Astrocyte of the spinal cord (primary cell): ENCODE data around the gene HIVEP3.

Experiments used
- DNase-seq: peaks from one replicate; pipeline ENCODE4 v3.0.0; 2011; ENCODE audit warnings: low read depth, low spot score
- H3K4me3 ChIP-seq: 2 replicates; pipeline ENCODE4 v1.5.1; 2011; ENCODE audit warnings: low read depth, mild to moderate bottlenecking, low read length, moderate library complexity
- CTCF ChIP-seq: IDR thresholded peaks from 2 replicates; pipeline ENCODE4 v1.5.1; 2012; ENCODE audit warnings: low read depth, mild to moderate bottlenecking, low read length, inconsistent platforms
- in situ Hi-C: cut with HindIII; loops from 2 replicates; pipeline ENCODE4 v1.10.0; 2017; ENCODE audit warnings: low sequenced_read_pairs

HIVEP3 gene

GRCh38 chr1:41568204-41568603, 350.5 kb downstream of the HIVEP3 start:
- no peak for DNase-seq
- H3K4me3 ChIP-seq, result no peak overlapping the region
- no peak for TF ChIP-seq CTCF
- in situ Hi-C loops, result no loop called here

GRCh38 chr1:41566969-41567368, 351.8 kb downstream of the HIVEP3 start:
- no peak for DNase-seq
- no peak for TF ChIP-seq CTCF
- in situ Hi-C loops, result no loop called here
- H3K4me3 ChIP-seq, result no peak overlapping the region

- in situ Hi-C loops, result no loop called here
- DNase-seq, result no peak
- no peak for TF ChIP-seq CTCF
- H3K4me3 ChIP-seq, result no peak overlapping the region
Measured at GRCh38 chr1:41566274-41566885, 352.3 kb downstream of the HIVEP3 start.

GRCh38 chr1:41564741-41565475, 353.8 kb downstream of the HIVEP3 start:
- in situ Hi-C loops, result no loop called here
- DNase-seq, result no peak
- no peak overlapping the region for H3K4me3 ChIP-seq
- no peak for TF ChIP-seq CTCF

- in situ Hi-C loops, result no loop called here
- no peak overlapping the region for H3K4me3 ChIP-seq
- no peak for TF ChIP-seq CTCF
- no peak for DNase-seq
Measured at GRCh38 chr1:41562328-41562727, 356.4 kb downstream of the HIVEP3 start.

- no peak for DNase-seq
- in situ Hi-C loops, result no loop called here
- H3K4me3 ChIP-seq, result no peak overlapping the region
- TF ChIP-seq CTCF, result no peak
Measured at GRCh38 chr1:41560931-41561330, 357.8 kb downstream of the HIVEP3 start.
